SK-N-DZ (cell line): Measurements from ENCODE around the gene IL17B.

Source experiments
- DNase-seq: peaks from one replicate; pipeline ENCODE4 v3.0.0-alpha.2; 2015; ENCODE audit warnings: low spot score

The IL17B gene

DNA sequence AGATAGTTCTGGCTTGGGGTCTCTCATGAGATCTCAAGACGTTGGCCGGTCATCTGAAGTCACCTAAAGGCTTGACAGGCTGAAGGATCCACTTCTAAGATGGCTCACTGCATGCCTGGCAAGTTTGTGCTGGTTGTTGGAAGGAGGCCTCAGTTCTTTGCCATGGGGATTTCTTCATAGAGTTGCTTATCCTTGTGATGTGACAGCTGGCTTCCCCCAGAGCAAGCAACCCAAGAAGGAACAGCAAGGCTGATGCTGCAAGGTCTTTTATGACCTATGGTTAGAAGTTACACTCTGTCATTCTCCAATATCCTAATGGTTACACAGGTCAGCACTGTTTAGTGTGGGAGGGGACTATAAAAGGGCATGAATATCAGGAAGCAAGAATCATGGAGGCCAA, 54.5 kb downstream of the IL17B start:
- DNase-seq = no peak
